Choroid plexus epithelial cell (primary cell): ENCODE data around the gene ANAPC1.
"Not testable (repeated sequence)": the region's sequence is repeated elsewhere in the genome, so short reads cannot be mapped to it uniquely, and the experiment has no call there.

Source experiments
- DNase-seq: peaks from one replicate; pipeline ENCODE4 v3.0.0-alpha.2; 2010; ENCODE audit warnings: low read depth
- H3K4me3 ChIP-seq: 2 replicates; pipeline ENCODE4 v1.5.1; 2011; ENCODE audit warnings: low read depth, mild to moderate bottlenecking, control low read depth, low read length, moderate library complexity
- TF ChIP-seq, protein P1 (sequence below): conservative IDR thresholded peaks from 2 replicates; pipeline ENCODE4 v1.5.1; 2011; ENCODE audit warnings: low read depth, mild to moderate bottlenecking, control low read depth, inconsistent platforms, low read length, moderate library complexity

ANAPC1 gene

GRCh38 chr2:111812970-111813622 lies 70.9 kb downstream of the ANAPC1 start:
- not testable (repeated sequence) for H3K4me3 ChIP-seq, DNase-seq
- TF ChIP-seq, protein P1, sequence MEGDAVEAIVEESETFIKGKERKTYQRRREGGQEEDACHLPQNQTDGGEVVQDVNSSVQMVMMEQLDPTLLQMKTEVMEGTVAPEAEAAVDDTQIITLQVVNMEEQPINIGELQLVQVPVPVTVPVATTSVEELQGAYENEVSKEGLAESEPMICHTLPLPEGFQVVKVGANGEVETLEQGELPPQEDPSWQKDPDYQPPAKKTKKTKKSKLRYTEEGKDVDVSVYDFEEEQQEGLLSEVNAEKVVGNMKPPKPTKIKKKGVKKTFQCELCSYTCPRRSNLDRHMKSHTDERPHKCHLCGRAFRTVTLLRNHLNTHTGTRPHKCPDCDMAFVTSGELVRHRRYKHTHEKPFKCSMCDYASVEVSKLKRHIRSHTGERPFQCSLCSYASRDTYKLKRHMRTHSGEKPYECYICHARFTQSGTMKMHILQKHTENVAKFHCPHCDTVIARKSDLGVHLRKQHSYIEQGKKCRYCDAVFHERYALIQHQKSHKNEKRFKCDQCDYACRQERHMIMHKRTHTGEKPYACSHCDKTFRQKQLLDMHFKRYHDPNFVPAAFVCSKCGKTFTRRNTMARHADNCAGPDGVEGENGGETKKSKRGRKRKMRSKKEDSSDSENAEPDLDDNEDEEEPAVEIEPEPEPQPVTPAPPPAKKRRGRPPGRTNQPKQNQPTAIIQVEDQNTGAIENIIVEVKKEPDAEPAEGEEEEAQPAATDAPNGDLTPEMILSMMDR = peak; percentile 18

GRCh38 chr2:111790633-111791032 lies 93.4 kb downstream of the ANAPC1 start:
- DNase-seq, H3K4me3 ChIP-seq: not testable (repeated sequence)

GRCh38 chr2:111784081-111784480 lies 99.9 kb downstream of the ANAPC1 start:
- not testable (repeated sequence) for DNase-seq

DNA sequence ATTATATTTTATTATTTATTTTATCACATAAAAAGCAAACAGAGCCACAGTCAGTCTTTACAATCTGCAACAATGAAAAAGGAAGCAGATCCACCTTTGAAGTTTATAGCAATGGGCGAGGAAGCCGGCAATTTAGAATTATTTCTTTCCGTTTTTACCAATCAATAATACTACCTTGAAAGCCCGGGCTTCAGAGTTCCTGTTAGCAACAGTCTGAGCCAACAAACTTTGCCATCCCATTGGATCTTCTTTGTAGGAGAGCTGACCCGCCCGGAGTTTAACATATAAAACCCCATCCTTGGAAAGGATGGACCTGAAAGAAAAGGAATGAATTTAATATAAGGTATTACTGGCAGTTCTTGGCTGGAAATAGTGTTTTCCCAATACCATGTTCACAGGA lies 101.8 kb downstream of the ANAPC1 start:
- not testable (repeated sequence) for DNase-seq, H3K4me3 ChIP-seq

More at GRCh38 chr2:111784081-111784480, 99.9 kb downstream of the ANAPC1 start:
- not testable (repeated sequence) for H3K4me3 ChIP-seq

GRCh38 chr2:111781443-111782094 lies 102.4 kb downstream of the ANAPC1 start:
- not testable (repeated sequence) for H3K4me3 ChIP-seq, DNase-seq

- DNase-seq, H3K4me3 ChIP-seq: not testable (repeated sequence)
Measured at GRCh38 chr2:111777155-111777554, 106.8 kb downstream of the ANAPC1 start.

DNA sequence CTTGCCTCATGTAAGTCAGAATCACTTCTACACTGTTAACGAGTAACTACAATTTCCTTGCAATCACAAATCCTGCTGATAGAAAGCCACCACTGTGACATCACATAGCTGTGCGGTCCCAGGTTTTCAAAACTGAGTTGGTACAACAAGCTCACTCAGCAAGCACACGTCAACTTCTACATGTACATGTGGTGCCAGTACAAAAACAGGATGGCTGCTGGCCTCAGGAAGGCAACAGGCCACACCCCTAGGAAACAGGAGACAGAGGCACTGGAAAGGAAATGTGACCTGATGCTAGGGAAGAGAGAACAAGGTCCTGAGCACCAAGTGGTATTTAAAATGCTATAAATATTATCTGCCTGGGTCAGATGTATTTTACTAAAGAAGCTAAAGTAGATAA lies 107.7 kb downstream of the ANAPC1 start:
- not testable (repeated sequence) for H3K4me3 ChIP-seq, DNase-seq

DNA sequence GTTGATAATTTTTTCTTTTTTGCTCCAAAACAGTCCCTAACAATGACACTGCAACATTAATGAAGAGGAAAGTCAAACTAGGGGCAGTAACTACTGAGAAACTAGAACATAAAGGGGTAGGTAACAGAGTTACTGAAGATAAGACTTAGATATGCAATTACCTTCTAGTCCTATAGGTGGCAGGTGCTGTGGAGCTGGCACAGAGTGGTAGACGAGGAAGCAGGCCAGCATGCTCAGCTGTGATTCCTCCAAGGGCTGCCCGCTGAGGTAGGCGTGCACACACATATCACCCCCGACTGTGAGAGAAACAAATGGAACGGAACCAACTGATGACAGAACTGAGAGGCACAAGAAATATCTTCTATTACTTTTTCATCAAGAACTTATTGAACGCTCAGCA lies 111.8 kb downstream of the ANAPC1 start:
- H3K4me3 ChIP-seq, DNase-seq: not testable (repeated sequence)

DNA sequence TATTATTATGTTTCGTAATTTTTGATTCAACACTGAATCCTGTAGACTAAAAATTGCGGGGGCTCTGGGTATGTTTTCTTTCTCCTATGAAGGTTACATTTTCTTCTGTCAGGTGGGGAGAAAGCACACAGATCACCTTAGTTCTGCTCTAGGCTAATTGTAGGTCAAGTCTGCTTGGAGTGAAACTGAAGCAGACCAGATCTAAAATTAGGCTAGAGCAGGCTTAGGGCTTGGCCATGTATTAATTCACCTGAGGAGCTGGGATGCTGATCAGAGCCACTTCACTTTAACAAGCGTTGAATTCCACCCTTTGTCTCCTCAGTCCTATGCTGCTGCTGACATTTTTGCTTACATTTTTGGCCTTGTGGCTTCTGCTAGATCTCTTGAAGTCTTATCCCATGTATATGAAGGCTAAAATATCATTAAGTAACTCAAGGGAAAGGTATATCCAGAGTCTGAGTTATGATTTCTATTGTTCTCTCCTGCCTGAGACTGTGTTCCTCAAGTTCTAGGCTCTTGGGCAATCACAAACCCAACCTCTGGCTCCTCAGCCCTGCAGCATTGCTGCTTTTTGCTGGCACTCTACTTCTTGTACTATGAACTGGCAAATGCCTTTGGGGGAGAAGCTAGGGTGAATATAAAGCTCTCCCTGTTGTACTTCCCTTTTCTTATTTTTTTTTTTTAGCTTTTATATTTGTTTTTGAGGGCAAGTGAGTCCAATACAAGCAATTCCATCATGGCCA lies 112.9 kb downstream of the ANAPC1 start:
- H3K4me3 ChIP-seq = not testable (repeated sequence)

GRCh38 chr2:111768266-111769190 lies 115.5 kb downstream of the ANAPC1 start:
- not testable (repeated sequence) for DNase-seq, H3K4me3 ChIP-seq

More for the DNA sequence above, 112.9 kb downstream of the ANAPC1 start:
- DNase-seq = not testable (repeated sequence)

DNA sequence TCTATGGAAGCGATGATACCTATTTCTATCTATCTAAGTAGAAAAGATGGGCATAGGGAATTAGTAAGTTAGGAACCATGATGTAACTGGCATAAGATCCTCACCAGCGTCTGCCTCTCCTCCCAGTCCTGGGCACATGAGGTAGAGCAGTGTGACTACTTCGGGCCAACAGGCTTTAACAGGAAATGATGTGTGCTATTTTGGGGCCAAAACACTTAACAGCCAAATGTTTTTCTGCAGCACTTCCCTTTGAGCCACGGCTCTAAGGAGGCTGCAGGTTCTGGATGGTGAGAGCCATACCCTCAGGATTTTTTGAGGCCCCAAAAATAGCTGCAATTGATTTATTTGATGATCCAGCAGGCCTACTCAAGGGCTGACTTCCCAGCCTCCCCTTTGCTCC lies 116.9 kb downstream of the ANAPC1 start:
- H3K4me3 ChIP-seq, DNase-seq: not testable (repeated sequence)

GRCh38 chr2:111766295-111766694 lies 117.7 kb downstream of the ANAPC1 start:
- DNase-seq, H3K4me3 ChIP-seq: not testable (repeated sequence)

- not testable (repeated sequence) for DNase-seq, H3K4me3 ChIP-seq
Measured at GRCh38 chr2:111764151-111764550, 119.8 kb downstream of the ANAPC1 start.

DNA sequence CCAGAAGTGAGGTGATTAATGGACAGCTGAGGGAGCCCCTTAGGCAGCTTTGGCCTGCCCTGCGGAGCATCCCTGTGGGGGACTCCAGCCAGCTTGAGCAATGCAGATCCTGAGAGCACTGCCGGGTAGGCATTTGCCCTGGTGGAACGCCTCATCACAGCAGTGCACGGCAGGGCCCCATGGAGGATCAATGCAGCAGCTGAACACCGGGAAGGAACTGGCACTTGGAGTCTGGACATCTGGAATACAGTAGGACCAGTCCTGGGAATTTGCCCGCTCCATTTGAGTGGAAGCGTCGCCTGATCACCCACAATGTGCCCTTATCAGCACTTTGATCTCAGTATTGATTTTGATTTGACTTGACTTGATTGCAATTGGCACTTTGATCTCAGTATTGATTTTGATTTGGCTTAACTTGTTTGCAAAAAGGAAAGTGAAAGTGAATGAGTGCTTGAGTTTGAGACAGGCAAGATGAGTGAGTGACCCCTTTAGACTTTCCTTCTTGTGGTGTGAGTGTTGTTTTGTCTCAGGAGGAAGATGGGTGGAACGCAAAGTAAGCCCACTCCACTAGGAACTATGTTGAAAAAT lies 123.2 kb downstream of the ANAPC1 start:
- not testable (repeated sequence) for H3K4me3 ChIP-seq, DNase-seq

DNA sequence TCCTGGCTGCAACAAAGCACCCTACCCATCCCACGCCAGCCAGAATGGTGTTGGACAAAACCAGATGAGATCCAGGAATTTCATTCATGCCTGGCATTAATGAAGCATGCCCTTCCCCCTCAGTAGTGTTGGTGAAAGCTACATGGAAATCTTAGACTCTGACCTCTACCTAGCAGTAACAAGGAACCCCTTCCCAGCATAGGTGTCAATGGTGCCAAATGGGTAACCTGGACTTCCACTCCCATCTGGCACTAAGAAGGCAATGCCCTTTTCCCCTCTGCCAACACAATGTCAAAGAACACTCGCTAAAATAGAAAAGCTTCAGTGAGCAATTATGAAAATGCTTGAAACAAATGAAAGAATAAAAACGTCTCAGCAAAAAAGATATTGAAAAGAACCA lies 131.5 kb downstream of the ANAPC1 start:
- H3K4me3 ChIP-seq, DNase-seq: not testable (repeated sequence)

DNA sequence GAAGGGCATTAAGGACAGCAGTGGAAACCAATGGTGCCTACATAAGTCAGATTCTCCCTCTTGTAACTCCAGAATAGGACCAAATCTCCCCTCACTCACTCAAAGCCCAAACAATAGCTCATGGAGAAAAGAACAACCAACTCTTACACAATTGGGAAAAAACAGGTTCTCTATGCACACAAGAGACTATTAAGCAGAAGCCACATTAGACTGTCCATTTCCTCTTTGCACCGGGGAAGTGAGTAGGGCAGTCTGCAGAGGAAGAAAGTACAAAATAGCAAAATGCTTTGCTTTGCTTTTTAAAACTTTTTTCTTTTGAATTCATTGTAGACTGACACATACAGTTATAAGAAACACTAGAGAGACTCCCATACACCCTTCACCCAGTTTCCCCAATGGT lies 133.4 kb downstream of the ANAPC1 start:
- DNase-seq, H3K4me3 ChIP-seq: not testable (repeated sequence)

GRCh38 chr2:111748429-111748828 lies 135.6 kb downstream of the ANAPC1 start:
- not testable (repeated sequence) for DNase-seq, H3K4me3 ChIP-seq
